ENCODE results near the gene RABGAP1L. TPM values are rescaled to one million over a fixed set of nuclear protein-coding genes. Genes with fewer than 3 reads are reported as not detected.
A peak's percentile ranks its signal among the peaks of the same experiment; 100 is the strongest.

RABGAP1L gene
- total and polyA plus RNA-seq, 2 of the 4 experiments (the other 2 are of a cell fraction): 7.9 to 26.7 TPM

DNA sequence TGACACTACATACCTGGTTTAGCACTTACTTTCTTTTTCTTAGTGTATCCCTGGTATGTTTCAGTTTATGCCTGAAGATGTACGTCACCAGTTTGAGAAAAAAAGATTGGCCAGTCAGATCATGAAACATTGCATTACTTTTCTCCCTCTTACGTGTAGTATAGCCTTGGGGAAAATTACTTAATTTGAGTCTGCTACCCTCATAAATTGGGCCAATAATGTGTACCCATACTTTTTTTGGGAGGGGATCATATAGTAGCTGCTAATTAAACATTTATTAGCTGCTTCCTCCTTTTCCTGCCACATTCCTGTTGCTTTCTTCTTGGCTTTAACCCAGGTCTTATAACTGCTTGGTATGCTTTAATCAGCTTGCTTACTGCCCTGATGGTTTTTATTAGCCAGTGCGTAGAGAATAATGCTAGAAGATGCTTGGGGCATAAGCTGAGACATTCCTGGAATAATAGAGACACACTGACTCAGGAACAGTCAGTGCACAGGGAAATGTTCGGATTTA lies 32.1 kb downstream of the RABGAP1L start:
- no peaks in the 10 kb centered on the region for H3K9me3 ChIP-seq (ENCODE audit: control insufficient read depth, insufficient read depth, low read length)
- H3K18ac ChIP-seq (ENCODE audit: low read depth, low read length): no peak overlapping the region
- no peak overlapping the region for H3K14ac ChIP-seq (replicated peaks; ENCODE audit: low read depth, low read length)
- no peak overlapping the region for H3K9ac ChIP-seq (ENCODE audit: low read depth, low read length)
- no peaks in the 10 kb centered on the region for H4K20me1 ChIP-seq (ENCODE audit: insufficient read depth, low read length)
- no peak overlapping the region for H2AK5ac ChIP-seq (ENCODE audit: low read depth, low read length)
- ATAC-seq (ENCODE audit: low read depth) (peak; percentile 84), DNase-seq (peak; percentile 56)
- H3K56ac ChIP-seq (ENCODE audit: extremely low read depth, insufficient read depth, low read length): no peak overlapping the region
- TF ChIP-seq RCOR1 (IDR thresholded peaks at IDR 0.05; ENCODE audit: insufficient replicate concordance, low read length) (no peak), MAZ (IDR thresholded peaks at IDR 0.05; ENCODE audit: borderline replicate concordance, low read depth, low read length) (no peak), USF2 (IDR thresholded peaks at IDR 0.05; ENCODE audit: low read depth, low read length) (no peak), CHD1 (IDR thresholded peaks at IDR 0.05; ENCODE audit: low read depth, low read length) (no peak), SMC3 (IDR thresholded peaks at IDR 0.05; ENCODE audit: low read depth, low read length) (no peak)
- TF ChIP-seq, protein P1, sequence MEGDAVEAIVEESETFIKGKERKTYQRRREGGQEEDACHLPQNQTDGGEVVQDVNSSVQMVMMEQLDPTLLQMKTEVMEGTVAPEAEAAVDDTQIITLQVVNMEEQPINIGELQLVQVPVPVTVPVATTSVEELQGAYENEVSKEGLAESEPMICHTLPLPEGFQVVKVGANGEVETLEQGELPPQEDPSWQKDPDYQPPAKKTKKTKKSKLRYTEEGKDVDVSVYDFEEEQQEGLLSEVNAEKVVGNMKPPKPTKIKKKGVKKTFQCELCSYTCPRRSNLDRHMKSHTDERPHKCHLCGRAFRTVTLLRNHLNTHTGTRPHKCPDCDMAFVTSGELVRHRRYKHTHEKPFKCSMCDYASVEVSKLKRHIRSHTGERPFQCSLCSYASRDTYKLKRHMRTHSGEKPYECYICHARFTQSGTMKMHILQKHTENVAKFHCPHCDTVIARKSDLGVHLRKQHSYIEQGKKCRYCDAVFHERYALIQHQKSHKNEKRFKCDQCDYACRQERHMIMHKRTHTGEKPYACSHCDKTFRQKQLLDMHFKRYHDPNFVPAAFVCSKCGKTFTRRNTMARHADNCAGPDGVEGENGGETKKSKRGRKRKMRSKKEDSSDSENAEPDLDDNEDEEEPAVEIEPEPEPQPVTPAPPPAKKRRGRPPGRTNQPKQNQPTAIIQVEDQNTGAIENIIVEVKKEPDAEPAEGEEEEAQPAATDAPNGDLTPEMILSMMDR (conservative IDR thresholded peaks at IDR 0.05; ENCODE audit: low read depth, low read length): no peak
- H3K4ac ChIP-seq (ENCODE audit: low read depth, low read length): no peak overlapping the region
- WGBS, 2 experiments (ENCODE audit: extremely low coverage in 2 of 2, insufficient read length in 1 of 2): 67% methylated on average over 1 of the region's 4 CpGs; no CpG with 5 or more reads in 1 of the 2 experiments
- CTCF ChIA-PET: no interaction called here
- dilution Hi-C loops (cut with HindIII; ENCODE audit: low sequenced_read_pairs, unreplicated experiment) (no loop called here), in situ Hi-C loops (cut with MboI; ENCODE audit: low sequenced_read_pairs) (no loop called here), intact Hi-C loops (cut with micrococcal nuclease) (loop anchor here (1.0 kb wide), 1 partner anchor 11 kb away; no protein-coding TSS in a partner anchor)
- H2AFZ ChIP-seq (replicated peaks; ENCODE audit: low read length, poor library complexity): no peak overlapping the region
- no peak overlapping the region for H2BK15ac ChIP-seq (ENCODE audit: low read depth, low read length)
- H3K4me3 ChIP-seq (ENCODE audit: insufficient read depth, low read depth, low read length): no peak overlapping the region
- no peak overlapping the region for H4K91ac ChIP-seq (ENCODE audit: insufficient read depth, low read depth, low read length)
- no peak overlapping the region for H2BK120ac ChIP-seq (ENCODE audit: low read depth, low read length)
- BruUV-seq (replicated peaks): no TSS peak
- H4K5ac ChIP-seq (ENCODE audit: low read depth, low read length): no peak overlapping the region
- H3K27ac ChIP-seq (ENCODE audit: insufficient read depth, low read length): no peak overlapping the region
- H3K23ac ChIP-seq (ENCODE audit: low read depth, low read length): no peak overlapping the region
- H3K4me2 ChIP-seq (ENCODE audit: low read depth, low read length): no peak overlapping the region
- no peaks in the 10 kb centered on the region for H3K27me3 ChIP-seq (ENCODE audit: control insufficient read depth, insufficient read depth, low read length)
- H3K9me1 ChIP-seq (ENCODE audit: insufficient read depth, low read length): peaks cover 3% of the 10 kb centered on the region; the same call in 1 of the 2 replicates
- POLR2A ChIA-PET (ENCODE audit: unreplicated experiment): no interaction called here
- H3K36me3 ChIP-seq (ENCODE audit: control insufficient read depth, insufficient read depth, low read length): no peaks in the 10 kb centered on the region
- H4K8ac ChIP-seq (ENCODE audit: low read depth in 2 of 2, low read length in 2 of 2): no peak overlapping the region
- H2AK9ac ChIP-seq (replicated peaks; ENCODE audit: low read depth, low read length, poor library complexity): no peak overlapping the region
- H3K79me1 ChIP-seq (ENCODE audit: low read depth in 1 of 2, low read length in 2 of 2): peaks cover 0 to 3% of the 10 kb centered on the region in 2 experiments; a peak in 1 of 4 replicates
- H3K4me1 ChIP-seq (ENCODE audit: control insufficient read depth, insufficient read depth, low read length): 0 out of 2 replicates have a peak, but pooled peaks cover 2% of the 10 kb centered on the region
- H2BK5ac ChIP-seq (ENCODE audit: low read depth, low read length, poor library complexity, severe bottlenecking): no peak overlapping the region
- H2BK20ac ChIP-seq (ENCODE audit: low read depth, low read length): no peak overlapping the region
